ENCODE measurements around the gene LTC4S.

Gene LTC4S

GRCh38 chr5:179814090-179814489, 20.3 kb downstream of the LTC4S start:
- DNase-seq (ENCODE audit: low read depth): no peak
- TF ChIP-seq CTCF (conservative IDR thresholded peaks at IDR 0.05; ENCODE audit: low read length): no peak
- H3K4me3 ChIP-seq (ENCODE audit: low read length): no peak overlapping the region

- DNase-seq (ENCODE audit: low read depth): no peak
- no peak for TF ChIP-seq CTCF (conservative IDR thresholded peaks at IDR 0.05; ENCODE audit: low read length)
- H3K4me3 ChIP-seq (ENCODE audit: low read length): no peak overlapping the region
Observed at GRCh38 chr5:179815491-179816249, 21.9 kb downstream of the LTC4S start.

GRCh38 chr5:179816401-179816795, 22.6 kb downstream of the LTC4S start:
- no peak for TF ChIP-seq CTCF (conservative IDR thresholded peaks at IDR 0.05; ENCODE audit: low read length)
- peak overlapping the region; percentile 37 for H3K4me3 ChIP-seq (ENCODE audit: low read length)
- DNase-seq (ENCODE audit: low read depth): no peak

- H3K4me3 ChIP-seq (ENCODE audit: low read length): peak overlapping the region; percentile 37
- DNase-seq (ENCODE audit: low read depth): no peak
- TF ChIP-seq CTCF (conservative IDR thresholded peaks at IDR 0.05; ENCODE audit: low read length): no peak
Observed at GRCh38 chr5:179816796-179817469, 23.1 kb downstream of the LTC4S start.

- no peak for DNase-seq (ENCODE audit: low read depth)
- TF ChIP-seq CTCF (conservative IDR thresholded peaks at IDR 0.05; ENCODE audit: low read length): no peak
- H3K4me3 ChIP-seq (ENCODE audit: low read length): peak overlapping the region; percentile 36
Observed at GRCh38 chr5:179817470-179817840, 23.7 kb downstream of the LTC4S start.

GRCh38 chr5:179817890-179818745, 24.3 kb downstream of the LTC4S start:
- no peak for TF ChIP-seq CTCF (conservative IDR thresholded peaks at IDR 0.05; ENCODE audit: low read length)
- peak overlapping the region; percentile 48 for H3K4me3 ChIP-seq (ENCODE audit: low read length)
- DNase-seq (ENCODE audit: low read depth): no peak
